ENCODE data around the gene FADD.

The FADD gene, protein sequence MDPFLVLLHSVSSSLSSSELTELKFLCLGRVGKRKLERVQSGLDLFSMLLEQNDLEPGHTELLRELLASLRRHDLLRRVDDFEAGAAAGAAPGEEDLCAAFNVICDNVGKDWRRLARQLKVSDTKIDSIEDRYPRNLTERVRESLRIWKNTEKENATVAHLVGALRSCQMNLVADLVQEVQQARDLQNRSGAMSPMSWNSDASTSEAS

DNA sequence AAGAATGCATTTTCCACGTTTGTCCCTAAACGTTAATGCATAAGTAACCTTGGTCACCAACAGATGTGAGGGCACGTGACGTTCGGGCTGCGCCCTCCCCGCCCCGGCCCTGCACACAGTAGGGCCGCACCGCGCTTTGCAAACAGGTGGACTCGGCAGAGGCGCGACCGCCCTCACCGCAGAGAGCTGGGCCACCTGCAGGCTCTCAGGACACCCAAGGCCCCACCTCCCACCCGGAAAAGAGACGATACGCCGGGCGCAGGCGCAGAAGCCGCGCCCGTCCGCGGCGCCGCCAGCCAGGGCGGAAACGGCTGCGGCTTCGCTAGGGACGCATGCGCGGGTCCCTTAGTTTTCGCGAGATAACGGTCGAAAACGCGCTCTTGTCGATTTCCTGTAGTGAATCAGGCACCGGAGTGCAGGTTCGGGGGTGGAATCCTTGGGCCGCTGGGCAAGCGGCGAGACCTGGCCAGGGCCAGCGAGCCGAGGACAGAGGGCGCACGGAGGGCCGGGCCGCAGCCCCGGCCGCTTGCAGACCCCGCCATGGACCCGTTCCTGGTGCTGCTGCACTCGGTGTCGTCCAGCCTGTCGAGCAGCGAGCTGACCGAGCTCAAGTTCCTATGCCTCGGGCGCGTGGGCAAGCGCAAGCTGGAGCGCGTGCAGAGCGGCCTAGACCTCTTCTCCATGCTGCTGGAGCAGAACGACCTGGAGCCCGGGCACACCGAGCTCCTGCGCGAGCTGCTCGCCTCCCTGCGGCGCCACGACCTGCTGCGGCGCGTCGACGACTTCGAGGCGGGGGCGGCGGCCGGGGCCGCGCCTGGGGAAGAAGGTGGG lies at the start of gene FADD:
Gene FADD, plus strand, starts transcription at position 377 of the 831 bp plus-strand sequence. Its CDS starts 164 bp downstream, at position 541.
- peak; percentile 96 for DNase-seq

DNA sequence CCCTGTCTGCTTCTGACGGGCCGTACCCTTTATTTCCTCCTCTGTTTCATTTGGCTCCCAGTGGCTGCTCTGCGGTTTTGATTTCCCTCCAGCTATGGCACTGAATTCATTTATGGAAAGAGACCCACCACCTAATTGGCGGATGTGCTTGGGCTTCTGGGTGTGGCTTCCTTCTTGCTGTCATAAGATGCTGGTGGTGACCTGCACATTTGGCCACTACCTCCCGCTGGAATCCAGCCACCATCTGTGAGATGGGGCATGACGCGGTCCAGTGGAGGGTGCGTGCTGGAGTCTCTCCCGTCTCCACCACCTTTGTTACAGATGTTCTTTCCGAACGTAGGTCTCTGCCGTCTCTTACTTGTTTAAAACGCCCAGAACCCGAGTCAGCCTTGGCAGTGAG lies 47.7 kb upstream of the FADD start:
- DNase-seq = no peak

DNA sequence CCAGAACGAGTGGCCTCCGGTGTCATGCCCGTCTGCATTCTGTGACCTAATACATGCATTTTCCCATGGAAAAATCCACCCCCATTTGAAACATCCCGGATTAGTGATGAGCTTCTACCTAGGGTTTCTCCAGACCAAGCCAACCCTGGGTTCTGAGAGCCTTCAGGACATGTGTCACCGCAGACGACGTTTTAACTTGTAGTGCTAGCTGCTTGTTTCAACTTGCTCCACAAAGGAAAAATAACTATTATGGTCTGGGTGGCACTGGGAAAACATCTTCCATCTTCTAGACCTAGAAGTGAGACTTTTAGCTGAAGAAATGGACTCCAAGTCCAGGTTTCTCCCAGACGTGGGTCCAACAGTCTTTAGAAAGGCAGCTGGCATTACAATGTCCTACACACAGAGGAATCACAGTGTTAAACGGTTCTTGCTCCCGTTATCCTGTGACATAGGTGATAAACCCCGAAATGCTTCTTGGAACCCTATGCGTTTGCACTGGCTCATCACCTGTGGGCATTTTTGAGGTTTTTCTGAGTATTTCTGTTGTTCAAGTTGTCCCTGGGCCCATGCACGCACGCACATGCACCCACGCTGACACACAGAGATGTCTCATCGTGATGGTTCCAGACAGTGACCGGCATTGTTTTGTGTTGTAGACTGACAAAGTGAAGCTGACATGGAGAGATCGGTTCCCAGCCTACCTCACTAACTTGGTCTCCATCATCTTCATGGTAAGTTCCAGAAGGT lies 46.6 kb upstream of the FADD start:
- no peak for DNase-seq

DNA sequence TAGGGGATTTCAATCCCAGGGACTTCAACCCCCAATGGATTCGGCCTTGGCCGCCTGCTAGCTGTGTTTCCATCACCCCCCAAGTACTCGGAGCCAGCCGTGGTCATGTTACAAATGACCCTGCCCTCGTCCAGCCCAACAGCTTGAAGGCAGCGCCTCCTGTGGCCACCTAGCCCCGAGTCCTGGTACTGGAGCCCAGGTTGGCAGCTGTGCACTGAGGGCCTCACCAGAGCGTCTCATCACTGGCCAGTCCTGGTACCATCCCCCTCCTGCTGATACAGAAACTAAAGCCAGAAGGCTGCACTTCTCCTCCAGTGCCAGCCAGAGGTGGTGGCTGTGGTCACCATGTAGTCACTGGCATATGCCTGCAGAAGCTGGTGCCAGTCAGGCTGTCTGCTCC lies 44.9 kb upstream of the FADD start:
- DNase-seq = no peak

DNA sequence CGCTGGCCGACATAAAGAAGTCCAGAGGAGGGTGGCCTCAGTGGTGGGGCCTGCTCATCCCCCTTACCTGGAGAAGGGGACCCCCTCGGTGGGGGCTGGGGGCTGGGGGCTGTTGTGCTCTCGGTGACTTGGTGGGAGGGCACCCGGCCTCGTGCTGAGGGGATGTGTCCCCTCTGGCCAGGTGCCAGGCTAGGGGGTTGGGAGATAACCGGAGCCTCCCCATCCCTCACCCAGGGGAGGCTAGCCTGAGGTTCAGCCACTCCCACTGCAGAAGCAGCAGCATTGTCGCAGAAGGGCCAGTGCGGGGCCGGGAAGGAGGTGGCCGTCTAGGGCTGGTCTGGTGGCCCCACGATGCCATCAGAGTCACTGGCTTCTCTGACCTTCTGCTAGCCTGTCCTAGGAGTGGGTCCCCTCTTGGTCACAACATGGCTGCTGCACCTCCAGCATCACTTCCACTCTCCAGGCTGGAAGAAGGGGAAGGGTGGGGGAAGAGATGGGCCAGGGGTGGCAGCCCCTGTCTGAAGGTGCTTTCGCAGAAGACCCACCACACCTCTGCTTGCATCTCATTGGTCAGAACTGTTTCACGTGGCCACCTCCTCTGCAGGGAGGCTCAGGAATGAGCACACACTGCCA lies 44.2 kb upstream of the FADD start:
- no peak for DNase-seq

DNA sequence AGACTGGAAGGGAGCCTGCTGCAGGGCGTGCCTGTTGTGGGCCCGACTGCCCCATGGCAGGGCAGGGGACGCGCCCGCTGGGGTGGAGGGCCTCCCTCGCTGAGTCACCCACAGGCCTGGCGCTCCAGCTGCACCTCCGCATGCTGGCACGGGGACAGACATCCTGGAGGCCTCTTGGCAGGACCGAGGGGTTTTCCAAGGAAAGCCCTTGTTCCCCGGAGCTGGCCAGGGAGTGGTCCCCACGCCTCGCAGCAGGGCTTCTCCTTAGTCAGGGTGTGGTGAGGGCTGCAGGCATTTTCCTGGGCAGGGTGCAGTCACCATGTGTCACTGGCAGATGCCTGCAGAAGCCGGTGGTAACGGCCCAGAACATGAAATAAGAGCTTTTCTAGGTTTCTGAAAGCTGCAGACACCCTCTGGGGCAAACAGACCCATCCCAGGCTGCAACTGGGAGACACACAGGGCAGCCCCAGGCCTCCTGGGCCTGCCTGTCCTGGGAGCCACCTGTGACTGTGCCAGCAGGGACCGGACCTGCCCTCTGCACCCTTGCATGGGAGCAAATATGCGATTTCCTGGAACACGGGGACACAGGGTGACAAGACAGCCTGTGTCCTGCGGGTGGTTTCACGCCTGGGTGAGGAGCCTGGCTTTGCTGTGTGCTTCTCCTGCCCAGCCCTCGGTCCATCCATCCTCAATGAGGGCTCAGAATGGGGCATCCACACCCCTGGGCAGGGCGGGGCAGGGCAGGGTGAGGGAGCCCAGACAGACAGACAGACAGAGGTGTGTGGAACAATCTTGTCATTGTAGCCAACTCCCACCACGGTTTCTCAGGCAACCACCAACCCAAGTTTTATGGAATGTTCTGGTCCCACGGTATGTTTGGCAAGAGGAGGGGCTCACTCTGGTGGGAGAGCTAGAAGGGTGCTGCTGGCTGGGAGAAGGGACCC lies 43.2 kb upstream of the FADD start:
- DNase-seq = no peak

DNA sequence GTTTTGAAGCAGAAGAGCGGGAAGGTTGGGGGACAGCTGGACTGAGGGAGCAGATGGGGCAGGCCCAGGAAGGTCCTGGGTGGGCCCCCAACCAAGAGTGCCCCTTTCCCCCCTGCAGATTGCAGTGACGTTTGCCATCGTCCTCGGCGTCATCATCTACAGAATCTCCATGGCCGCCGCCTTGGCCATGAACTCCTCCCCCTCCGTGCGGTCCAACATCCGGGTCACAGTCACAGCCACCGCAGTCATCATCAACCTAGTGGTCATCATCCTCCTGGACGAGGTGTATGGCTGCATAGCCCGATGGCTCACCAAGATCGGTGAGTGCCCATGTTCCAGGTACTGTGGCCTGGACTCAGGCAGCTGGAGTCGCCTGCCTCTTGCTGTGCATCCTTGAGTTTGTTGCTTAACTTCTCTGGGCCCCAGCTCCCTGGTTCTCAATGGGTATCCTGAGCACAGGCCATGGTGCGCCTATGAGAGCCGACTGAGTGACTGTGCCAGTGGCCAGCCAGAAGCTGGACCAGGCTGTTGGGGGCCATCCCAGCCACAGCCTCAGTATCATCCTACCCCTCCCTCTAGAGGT lies 42.0 kb upstream of the FADD start:
- no peak for DNase-seq

DNA sequence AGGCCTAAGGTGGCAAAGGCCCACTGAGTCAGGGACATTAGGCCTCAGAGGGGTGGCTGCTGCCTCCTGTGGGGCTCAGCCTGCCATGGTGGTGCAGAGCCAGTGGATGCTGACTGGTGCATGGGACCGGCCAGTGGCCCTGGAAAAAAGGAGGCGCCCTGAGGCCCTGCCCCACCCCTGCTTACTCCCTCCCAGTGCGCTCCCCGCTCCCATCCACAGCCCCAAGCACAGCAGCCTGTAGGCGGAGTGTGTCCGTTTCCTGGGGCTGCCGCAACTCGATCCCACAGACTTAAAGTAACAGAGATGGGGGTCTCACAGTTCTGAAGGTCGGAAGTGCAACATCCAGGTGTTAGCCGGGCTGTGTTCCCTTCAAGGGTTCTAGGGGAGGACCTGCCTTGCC lies 38.4 kb upstream of the FADD start:
- DNase-seq = no peak

DNA sequence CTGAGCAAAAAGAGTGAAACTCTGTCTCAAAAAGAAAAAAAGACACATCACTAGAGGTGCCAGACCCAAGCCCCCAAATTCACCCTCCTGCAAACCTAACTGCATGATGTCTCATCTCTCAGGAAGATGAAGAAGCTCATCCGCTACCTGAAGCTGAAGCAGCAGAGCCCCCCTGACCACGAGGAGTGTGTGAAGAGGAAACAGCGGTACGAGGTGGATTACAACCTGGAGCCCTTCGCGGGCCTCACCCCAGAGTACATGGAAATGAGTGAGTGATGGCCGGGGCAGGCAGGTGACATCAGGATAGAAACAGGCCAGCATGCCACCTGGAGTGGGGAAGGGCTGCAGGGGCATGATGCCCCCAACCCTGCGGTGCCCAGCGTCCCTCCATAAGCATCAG lies 36.0 kb upstream of the FADD start:
- DNase-seq = no peak

DNA sequence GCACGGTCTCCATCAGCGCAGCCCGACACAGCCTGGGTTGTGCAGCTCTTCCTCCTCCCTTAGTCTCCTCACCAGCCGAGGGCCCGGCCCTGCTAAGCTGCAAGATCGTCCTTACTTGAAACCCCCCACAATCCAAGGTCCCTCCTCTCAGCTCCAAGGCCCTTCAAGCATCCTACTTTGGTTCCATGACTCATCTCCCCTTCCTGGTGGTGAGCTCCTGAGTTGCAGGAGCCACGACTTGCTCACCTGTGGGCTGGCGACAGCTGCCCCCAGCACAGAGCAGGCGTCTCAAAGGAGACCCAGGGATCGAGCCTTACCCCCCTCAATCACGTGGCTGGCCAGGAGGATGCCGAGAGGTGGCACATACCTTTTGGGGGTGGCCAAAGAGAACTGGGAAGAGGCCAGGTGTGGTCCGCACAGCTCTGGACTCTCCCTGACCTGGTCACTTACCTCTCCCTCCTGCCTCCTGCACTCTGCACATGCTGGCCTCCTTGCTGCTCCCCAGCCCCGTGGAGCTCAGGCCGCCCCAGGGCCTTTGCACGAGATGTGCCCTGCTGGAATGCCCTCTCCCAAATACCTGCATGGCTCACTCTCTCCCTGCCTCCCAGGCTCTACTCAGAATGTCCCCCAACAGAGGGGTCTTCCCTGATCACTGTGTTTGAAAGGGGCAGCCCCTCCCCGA lies 35.2 kb upstream of the FADD start:
- DNase-seq = no peak

DNA sequence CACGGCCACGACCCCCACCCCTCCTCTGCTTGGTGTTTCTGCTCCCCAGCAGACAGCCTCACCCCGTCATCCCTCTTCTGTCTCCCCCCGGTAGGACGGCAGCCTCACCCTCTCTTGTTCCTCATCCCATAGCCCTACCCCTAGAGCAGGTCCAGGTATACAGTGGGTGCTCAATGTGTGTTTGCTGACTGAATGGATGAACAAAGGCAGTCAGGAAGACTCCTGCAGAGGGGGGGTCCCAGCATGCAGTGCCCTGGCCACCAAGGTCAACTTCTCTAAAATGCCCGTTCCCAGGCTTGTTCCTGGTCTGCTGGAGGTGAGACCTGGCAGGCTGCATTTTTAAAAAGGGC lies 34.7 kb upstream of the FADD start:
- no peak for DNase-seq

DNA sequence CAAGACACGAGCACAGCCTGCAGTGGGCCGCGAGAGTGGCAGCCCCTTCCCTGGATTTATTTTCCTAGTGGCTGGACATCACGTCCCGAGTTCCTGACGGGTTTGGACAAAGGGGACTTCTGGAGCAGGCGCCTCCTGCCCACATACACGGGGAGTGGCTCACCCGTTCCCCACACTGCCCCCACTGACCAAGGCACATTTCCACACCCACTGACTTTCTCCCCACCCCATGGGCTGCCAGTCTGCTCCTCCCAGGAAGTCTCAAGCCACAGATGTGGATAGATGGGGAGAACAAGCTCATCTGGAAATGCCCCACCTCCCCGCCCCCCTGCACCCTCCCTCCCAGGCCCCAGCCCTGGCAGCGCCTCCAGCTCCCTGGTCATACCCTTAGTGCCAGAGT lies 34.0 kb upstream of the FADD start:
- DNase-seq = no peak

DNA sequence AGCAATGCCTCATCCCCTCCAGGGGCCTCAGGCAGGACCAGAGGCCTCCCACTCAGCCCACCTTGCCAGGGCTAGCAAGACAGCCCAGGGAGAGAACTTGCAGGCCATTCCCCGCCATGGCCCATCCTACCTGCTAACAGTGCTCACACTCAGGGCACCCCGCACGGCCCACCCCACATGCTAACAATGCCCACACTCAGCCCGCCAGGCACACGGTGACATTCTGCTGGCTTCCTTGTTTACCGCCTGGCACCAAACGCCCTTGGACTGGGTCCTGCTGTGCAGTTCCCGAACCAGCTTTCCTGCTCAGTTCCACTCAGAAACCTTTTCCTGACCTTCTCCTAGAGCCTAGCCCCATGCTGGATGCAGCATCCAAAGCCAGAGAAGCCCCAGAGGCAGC lies 33.5 kb upstream of the FADD start:
- no peak for DNase-seq

DNA sequence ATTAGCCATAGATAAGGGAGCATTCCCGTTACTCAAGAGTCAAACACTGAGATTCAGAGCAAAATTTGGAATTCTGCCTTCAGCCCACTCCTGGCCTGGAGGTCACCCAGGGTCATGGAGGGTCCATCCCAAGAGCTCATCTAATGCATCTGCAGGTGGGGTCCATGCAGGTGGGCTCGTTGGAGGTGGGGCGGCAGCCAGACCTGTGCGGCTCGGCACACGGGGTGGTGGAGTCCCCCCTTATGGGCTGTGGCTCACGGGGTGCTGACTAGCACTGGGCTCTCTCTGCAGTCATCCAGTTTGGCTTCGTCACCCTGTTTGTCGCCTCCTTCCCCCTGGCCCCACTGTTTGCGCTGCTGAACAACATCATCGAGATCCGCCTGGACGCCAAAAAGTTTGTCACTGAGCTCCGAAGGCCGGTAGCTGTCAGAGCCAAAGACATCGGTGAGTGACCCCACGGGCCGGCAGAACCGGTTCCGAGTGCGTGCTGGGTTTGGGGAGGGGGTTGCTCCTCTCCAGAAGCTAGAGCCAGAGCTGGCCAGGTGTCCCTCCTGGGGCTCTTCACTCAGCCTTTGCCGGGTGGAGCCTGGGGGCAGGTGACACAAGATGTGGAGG lies 32.4 kb upstream of the FADD start:
- DNase-seq = no peak

DNA sequence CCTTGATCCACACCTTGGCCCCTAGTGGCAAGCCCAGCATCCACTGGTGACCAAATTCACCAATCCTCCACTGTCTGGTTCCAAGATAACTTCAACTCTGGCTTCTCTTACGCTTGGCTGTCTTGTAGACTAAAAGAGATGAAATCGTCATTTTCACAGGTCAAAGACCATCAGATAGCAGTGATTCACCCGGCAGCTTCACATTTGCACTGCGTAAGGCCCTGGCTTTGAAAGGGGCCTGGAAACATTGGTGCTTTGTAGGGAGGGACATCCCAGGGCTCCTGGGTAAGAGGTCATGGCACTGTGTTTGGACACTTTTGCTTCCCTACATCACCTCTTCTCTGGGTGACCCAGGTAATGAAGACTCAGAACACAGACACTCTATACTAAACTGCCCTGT lies 30.1 kb upstream of the FADD start:
- no peak for DNase-seq

DNA sequence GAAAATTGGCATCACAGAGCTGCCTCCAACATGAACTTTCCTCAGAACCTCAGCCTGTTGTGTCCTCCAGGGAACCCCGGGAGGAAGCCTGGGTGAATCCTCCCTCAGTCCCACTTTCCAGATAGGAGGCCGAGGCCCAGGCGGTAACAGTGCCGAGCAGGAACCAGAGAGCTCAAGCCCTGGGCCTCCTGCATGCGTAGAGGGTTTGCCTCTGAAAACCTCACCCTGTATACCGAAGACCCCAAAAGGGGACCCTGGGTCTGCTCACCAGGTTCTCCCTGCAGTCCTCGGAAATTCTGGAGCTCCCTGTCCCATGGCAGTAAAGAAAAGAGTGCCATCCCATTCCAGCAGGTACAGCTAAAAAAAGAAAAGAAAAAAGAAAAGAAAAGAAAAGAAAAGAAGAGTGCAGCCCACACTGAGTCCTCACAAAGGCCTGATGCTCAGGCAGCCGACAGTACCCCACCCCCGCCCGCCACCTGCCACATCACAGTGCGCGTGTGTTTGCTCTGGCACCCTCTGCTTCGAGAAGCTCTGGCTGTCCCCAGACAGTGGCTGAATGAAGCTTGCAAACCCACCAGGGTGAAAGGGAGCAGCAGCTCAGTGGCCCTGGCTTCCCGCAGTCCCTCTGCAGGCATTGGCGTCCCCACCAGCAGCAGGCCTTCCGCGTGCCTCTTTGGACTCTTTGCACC lies 28.4 kb upstream of the FADD start:
- DNase-seq = peak; percentile 76

DNA sequence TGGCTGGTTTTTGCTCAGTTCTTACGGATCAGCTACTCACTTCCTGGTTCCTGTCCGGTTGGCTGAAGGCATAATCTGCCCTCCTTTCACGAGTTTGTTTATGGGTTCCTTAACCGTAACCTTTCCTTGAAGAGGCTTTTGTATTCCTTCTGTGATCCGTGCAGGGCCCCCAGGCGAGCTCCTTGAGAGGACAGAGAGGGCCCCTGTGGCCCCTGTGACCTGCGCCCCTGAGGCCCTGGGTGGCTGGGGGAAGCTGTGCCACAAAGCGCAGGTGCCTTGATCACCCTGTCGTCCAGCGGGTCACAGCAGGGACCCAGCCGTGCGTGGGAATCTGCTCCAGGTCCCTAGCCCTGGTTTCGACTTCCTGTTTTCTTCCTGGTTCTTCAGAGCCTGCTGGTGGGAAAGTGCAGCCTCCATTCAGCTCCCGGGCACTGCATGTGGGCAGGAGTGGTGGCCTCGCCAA lies 27.8 kb upstream of the FADD start:
- DNase-seq = no peak

DNA sequence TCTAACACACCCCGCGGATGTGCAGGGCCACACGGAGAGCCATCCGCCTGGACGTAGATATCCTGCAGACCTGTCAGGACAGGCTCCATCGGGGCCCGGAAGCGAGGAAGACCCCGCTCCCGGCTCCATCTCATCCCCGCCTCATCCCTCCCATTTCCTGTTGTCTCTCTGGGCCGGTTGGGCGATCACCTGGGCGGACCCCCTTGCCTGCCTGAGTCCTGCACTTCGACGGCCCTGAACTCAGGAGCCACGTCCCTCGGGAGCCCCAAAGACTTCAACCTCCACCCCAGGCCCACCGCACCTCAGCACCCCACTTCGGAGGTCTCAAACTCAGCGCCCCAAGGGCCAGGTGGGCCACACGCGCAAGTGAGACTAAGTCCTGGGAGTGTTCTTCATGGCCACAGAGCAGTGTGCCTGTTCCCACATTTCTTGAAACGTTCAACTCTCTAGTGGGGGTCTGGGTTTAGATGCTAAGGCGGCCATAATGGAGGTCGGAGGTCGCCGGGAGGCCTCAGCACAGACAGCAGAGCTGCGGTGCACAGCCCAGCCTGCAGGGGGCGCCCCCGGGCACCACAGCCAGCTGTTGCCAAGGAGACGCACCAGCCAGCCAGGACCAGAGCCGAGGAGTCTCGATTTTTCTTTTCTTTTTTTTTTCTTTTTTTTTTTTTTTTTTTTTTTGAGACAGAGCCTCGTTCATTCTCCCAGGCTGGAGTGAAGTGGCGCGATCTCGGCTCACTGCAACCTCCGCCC lies 26.0 kb upstream of the FADD start:
- DNase-seq = no peak

DNA sequence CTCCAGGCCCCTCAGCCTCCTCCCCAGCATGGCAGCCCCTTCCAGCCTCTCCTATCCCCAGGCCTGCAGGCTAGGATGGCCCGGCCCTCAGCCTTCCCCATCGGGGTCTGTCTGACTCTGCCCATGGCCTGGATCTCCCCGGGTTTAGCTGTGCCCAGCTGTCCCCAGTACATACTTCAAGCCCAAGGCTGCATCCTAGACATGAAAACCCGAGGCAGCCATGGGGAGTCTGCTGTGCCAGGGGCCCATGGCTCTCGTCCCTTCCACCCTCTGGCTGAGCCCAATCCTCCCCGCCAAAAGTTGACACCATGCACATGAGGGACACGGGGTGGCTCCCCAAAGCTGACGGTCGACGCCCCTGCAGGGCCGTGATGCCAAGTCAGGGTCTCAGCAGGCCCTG lies 22.2 kb upstream of the FADD start:
- no peak for DNase-seq
